NCI-H226 (cell line): ENCODE results near the gene SLC26A8.
"Not testable (repeated sequence)": the region's sequence is repeated elsewhere in the genome, so short reads cannot be mapped to it uniquely, and the experiment has no call there.

ENCODE experiments used
- DNase-seq: peaks from one replicate; pipeline ENCODE4 v3.0.0-alpha.2; 2015

Gene SLC26A8

GRCh38 chr6:36049582-36049981, 25.1 kb upstream of the SLC26A8 start:
- no peak for DNase-seq

DNA sequence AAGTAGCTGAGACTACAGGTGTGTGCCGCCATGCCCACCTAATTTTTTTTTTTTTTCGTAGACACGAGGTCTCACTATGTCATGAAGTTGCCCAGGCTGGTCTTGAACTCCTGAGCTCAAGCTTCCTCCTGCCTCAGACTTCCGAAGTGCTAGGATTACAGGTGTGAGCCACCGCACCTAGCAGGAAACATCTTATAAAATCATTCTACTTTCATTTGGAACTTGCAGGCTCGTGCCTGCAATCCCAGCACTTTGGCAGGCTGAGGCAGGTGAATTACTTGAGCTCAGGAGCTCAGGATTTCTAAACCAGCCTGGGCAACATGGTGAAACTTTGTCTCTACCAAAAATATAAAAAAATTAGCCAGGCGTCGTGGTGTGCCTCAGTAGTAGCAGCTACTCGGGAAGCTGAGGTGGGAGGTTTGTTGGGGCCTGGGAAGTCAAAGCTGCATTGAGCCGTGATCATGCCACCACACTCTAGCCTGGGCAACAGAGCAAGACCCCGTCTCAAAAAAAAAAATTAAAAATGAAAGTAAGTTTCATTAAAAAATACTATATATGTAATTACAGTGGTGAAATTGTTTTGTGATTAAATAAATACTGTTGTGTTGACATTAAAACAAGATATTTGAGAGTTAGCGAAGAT, 18.3 kb upstream of the SLC26A8 start:
- DNase-seq: no peak

DNA sequence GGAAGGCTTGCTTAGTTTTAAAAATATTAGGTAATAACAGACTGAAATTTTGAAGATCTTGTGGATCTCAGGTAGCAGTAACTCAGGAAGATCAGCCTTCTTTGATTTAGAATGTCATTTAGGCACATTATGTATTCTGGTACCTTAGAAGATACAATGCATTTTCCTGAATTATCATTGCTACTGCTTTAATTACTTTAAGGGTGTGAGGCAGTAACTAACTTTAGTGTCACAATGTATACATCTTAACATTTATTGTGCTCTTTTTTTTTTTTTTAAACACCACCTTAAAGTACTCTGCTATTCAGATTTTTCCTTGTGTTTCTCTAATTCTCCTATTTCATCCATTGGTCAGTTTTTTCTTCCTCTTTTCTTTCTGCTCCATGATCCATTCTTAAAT, 16.5 kb upstream of the SLC26A8 start:
- no peak for DNase-seq

DNA sequence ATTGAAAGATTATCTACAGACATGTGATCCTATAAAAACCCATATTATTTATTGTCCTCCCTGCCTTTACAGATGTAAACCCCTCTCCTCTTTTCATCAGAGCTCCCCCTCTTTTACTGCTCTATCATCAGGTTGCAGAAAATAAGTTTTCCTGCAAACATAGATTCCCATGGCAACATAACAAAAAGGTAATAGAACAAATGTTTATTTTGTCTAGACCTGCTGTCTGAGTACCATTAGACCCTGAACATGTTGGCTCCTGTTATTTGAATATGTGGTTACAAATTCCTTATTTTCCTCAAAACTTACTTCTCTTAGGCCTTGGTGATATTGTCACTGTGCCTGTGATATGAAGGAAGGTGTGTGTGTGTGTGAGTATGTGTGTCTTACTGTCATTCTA, 14.7 kb upstream of the SLC26A8 start:
- DNase-seq: no peak

GRCh38 chr6:36038120-36038876, 13.9 kb upstream of the SLC26A8 start:
- no peak for DNase-seq

DNA sequence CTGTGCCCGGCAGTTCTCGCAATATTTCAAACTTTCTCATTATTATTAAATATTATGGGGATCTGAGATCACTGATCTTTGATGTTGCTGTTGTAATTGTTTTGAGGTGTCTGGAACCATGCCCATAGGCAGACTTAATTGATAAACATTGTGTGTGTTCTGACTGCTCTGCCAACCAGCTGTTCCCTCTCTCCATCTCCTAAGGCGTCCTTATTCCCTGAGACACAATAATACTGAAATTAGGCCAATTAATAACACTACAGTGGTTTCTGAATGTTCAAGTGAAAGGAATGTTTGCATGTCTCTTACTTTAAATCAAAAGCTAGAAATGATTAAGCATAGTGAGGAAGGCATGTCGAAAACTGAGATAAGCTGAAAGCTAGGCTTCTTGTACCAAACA, 10.8 kb upstream of the SLC26A8 start:
- DNase-seq: no peak

DNA sequence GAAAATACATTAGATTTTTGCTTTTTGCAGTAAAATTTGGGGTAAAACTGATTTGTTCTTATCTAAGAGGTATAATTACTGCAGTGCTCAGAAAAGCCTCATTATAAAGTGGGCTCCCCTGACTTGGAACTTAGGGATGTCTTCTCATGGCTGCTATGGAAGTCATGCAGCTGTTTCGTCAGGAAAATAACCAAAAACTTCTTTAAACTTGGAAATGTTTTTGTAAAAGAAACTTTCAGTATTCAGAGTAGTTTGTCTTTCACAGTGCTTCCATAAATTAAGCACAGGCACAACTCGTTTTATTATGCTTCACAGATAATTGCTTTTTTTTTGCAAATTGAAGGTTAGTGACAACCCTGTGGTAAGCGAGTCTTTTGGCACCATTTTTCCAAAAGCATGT, 10.0 kb upstream of the SLC26A8 start:
- DNase-seq: no peak

GRCh38 chr6:36033935-36034334, 9.5 kb upstream of the SLC26A8 start:
- DNase-seq: no peak

- not testable (repeated sequence) for DNase-seq
Observed at GRCh38 chr6:36033144-36033543, 8.7 kb upstream of the SLC26A8 start.

DNA sequence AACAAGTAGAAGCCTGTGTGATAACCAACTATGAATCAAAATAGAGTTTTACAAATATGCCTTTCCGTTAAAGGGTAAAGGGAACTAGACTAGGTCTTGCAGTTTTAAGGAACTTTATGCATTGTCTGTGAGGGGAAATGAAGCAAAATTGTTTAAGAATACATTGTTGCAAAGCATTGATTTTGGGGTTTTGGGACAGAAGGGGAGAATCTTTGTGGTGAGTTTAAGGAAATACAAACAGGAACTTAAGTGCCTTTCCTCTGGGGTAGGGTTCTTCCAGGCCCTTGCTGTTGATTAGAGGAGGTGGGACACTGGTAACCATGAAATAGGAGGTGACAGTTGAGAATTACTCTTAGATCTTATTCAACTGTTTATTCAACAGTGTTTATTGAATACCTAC, 7.8 kb upstream of the SLC26A8 start:
- DNase-seq: no peak

DNA sequence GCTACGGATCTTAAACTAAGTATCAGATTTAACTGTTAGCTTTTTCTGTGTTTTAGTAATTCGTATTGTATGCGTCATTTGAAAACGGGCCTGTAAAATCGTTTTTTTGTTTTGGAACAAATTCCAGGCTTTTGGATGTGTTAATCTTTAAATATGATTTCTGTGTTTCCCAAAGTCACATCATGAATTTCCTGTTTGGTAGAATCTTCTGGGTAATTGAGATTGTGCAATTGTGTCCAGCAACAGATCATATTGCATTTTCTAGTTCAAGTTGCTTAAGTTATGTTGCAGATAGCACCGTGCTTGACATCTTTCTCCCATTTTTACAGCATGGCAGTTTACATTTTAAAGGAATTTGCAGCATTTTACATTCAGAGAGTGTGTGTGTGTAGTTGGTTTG, 5.0 kb upstream of the SLC26A8 start:
- peak; percentile 36 for DNase-seq

DNA sequence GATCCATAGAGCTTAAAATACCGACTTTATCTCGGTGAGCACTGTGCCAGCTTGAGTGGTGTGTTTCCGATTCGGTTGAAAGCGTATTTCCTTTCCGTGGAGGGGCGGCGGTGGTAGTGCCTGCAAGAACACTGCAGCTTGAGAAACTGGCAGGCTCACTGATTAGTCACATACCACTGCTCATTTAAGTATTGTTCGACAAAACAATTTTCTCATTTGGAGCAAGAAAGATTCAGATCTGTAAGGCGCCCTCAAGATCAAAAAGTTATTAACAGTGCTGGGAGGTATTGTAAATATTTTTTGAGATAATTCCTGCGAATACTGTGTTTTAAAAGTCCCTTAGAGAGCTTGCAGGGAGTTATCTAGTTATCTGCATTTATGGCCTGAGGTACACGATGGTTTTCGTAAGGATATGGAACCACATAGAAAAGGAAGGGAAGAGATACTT, 4.5 kb upstream of the SLC26A8 start:
- DNase-seq: peak; percentile 78

GRCh38 chr6:36028088-36028876, 3.8 kb upstream of the SLC26A8 start:
- peak; percentile 29 for DNase-seq

DNA sequence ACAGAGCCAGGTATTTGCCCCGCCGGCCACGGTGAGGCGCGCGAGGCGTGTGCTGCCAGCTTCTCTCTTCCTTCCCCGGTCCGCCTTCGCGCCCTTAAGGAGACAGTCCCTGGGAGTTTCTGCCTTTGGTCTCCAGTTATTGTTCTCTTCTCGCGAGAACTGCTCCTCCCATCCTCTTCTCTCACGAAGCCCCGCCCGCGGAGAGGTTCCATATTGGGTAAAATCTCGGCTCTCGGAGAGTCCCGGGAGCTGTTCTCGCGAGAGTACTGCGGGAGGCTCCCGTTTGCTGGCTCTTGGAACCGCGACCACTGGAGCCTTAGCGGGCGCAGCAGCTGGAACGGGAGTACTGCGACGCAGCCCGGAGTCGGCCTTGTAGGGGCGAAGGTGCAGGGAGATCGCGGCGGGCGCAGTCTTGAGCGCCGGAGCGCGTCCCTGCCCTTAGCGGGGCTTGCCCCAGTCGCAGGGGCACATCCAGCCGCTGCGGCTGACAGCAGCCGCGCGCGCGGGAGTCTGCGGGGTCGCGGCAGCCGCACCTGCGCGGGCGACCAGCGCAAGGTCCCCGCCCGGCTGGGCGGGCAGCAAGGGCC, 3.2 kb upstream of the SLC26A8 start, which contains the start of gene MAPK14:
Gene MAPK14, plus strand, starts transcription at position 308 of the 587 bp plus-strand sequence. CDS start 350 bp downstream, outside the sequence.
- peak; percentile 98 for DNase-seq

- DNase-seq: peak; percentile 82
Observed at GRCh38 chr6:36025932-36026327, 1.5 kb upstream of the SLC26A8 start.

DNA sequence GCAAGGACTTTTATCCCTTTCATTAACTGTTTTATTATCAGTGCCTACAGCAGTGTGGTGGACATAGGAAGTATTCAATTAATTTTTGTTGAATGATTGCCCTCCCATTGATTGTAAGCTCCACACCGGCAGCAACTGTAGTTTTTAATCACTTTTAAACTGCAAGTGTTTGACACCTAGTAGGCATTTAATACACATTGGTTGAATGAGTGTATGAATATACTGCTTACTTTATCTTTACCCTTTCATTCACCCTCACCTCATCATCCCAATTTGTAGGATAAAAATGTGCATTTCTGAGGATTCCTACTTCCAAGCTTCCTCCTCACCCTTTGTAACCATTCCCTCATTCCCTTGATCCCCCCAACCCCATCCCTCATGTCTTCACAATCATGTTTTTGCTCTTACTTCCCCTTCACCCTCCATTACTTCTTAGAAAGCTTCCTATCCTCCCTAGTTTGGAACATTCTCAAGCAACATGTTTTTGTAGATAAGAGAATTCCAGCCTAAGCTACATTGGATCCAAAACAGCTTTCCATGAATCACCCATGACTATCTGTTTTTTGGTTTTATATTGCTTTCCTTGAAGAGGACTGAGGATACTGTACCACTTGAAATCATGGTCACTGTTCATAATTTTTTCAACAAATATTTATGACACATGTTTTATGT, 955 bp upstream of the SLC26A8 start:
- DNase-seq: peak; percentile 84

DNA sequence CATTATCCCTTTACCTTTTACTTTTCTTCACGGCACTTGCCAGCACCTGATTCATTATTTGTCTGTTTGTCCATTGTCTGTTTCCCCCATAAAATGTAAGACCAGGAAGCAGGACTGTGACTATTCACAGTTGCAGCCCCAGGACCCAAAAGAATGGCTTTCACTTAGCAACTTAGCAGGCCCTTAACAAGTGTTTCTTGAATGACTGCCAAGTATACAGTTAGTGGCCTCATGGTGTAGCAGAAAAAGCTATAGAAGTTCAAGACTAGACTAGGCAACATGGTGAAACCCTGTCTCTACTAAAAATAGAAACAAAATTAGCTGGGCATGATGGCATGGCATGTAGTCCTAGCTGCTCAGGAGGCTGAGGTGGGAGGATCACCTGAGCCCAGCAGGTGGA, 4.3 kb downstream of the SLC26A8 start:
- no peak for DNase-seq

- no peak for DNase-seq
Observed at GRCh38 chr6:36019167-36019566, 5.3 kb downstream of the SLC26A8 start.

DNA sequence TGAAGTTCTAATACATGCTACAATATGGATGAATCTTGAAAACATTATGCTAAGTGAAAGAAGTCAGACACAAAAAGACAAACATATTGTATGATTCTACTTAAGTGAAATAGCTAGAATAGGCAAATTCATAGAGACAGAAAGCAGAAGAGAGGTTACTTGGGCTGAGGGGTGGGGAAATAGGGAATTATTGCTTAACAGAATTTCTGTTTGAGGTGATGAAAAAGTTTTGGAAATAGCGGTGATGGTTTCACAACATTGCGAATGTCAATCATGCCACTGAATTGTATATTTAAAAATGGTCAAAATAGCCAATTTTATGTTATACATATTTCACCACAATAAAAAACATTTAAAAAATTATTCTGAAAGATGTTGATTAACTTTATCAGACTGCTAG, 6.1 kb downstream of the SLC26A8 start:
- no peak for DNase-seq

GRCh38 chr6:36015666-36016065, 8.8 kb downstream of the SLC26A8 start:
- DNase-seq: no peak

- no peak for DNase-seq
Observed at GRCh38 chr6:36000451-36000850, 24.0 kb downstream of the SLC26A8 start.

GRCh38 chr6:35993150-35993549, 31.3 kb downstream of the SLC26A8 start:
- no peak for DNase-seq

- not testable (repeated sequence) for DNase-seq
Observed at GRCh38 chr6:35988047-35988446, 36.4 kb downstream of the SLC26A8 start.
